GM12864 (cell line): ENCODE data around the gene TBC1D1.

Source experiments
- DNase-seq: peaks from one replicate; pipeline ENCODE4 v3.0.0-alpha.2; 2011; ENCODE audit warnings: low read depth
- H3K4me3 ChIP-seq: 2 replicates; pipeline ENCODE4 v1.5.1; 2011; ENCODE audit warnings: mild to moderate bottlenecking, low read depth, low read length, control low read depth
- TF ChIP-seq, protein P1 (sequence below): IDR thresholded peaks from 2 replicates; pipeline ENCODE4 v1.5.1; 2011; ENCODE audit warnings: low read depth, mild to moderate bottlenecking, moderate library complexity, low read length, control low read depth, inconsistent platforms; ENCODE audit errors: missing control alignments

The TBC1D1 gene

GRCh38 chr4:37935026-37935425 is 44.1 kb downstream of the TBC1D1 start:
- H3K4me3 ChIP-seq: no peak overlapping the region
- TF ChIP-seq, protein P1, sequence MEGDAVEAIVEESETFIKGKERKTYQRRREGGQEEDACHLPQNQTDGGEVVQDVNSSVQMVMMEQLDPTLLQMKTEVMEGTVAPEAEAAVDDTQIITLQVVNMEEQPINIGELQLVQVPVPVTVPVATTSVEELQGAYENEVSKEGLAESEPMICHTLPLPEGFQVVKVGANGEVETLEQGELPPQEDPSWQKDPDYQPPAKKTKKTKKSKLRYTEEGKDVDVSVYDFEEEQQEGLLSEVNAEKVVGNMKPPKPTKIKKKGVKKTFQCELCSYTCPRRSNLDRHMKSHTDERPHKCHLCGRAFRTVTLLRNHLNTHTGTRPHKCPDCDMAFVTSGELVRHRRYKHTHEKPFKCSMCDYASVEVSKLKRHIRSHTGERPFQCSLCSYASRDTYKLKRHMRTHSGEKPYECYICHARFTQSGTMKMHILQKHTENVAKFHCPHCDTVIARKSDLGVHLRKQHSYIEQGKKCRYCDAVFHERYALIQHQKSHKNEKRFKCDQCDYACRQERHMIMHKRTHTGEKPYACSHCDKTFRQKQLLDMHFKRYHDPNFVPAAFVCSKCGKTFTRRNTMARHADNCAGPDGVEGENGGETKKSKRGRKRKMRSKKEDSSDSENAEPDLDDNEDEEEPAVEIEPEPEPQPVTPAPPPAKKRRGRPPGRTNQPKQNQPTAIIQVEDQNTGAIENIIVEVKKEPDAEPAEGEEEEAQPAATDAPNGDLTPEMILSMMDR: no peak
- no peak for DNase-seq

DNA sequence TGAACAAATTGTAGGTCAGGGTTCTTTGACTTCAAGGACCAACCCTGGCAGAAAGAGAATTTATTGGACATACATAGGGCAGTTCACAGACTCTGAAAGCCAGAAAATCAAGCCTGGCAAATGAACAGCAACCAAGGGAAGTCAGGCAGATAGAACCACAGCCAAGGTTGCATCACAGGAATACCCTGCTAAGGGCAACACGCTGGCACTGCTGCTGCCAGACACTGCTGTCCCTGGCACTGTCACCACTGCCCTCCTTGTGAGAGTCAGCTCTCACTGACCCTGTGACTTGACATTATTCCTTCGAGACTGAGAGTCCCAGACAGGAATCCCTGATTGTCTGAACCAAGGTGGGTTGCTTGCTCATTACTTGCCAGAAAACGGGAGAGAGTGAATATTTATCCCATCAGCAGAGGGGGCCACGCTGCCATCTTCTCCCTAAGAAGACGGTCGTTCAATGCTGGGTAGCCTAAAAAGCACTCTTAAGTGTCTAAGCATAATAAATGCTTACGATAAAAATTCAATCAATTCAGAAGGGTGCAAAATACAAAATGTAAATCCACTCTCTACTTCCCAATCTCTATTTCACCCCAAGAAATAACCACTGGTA is 46.1 kb downstream of the TBC1D1 start:
- no peak for DNase-seq
- TF ChIP-seq, protein P1: no peak
- H3K4me3 ChIP-seq: no peak overlapping the region

DNA sequence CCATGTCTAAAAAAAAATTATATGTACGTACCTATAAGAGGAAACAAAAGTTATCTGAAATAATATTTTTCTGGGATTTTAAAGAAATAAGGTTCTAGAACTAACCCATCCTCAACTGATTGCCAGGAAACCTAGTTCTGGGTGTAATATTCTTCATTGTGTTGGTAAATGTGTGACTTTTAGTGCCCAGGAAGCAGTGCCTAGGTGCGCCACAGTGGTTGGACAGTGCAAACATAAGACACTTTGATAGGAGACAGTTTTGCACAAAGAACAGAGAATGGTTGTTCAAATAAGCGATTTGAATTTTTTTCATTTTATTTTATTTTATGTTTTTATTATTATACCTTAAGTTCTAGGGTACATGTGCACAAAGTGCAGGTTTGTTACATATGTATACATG is 47.3 kb downstream of the TBC1D1 start:
- TF ChIP-seq, protein P1: no peak
- H3K4me3 ChIP-seq: no peak overlapping the region
- DNase-seq: no peak

- no peak overlapping the region for H3K4me3 ChIP-seq
- DNase-seq: no peak
- TF ChIP-seq, protein P1: no peak
Observed at GRCh38 chr4:37946503-37947179, 55.8 kb downstream of the TBC1D1 start.

GRCh38 chr4:37948542-37948941 is 57.7 kb downstream of the TBC1D1 start:
- H3K4me3 ChIP-seq: no peak overlapping the region
- TF ChIP-seq, protein P1: no peak
- DNase-seq: no peak

DNA sequence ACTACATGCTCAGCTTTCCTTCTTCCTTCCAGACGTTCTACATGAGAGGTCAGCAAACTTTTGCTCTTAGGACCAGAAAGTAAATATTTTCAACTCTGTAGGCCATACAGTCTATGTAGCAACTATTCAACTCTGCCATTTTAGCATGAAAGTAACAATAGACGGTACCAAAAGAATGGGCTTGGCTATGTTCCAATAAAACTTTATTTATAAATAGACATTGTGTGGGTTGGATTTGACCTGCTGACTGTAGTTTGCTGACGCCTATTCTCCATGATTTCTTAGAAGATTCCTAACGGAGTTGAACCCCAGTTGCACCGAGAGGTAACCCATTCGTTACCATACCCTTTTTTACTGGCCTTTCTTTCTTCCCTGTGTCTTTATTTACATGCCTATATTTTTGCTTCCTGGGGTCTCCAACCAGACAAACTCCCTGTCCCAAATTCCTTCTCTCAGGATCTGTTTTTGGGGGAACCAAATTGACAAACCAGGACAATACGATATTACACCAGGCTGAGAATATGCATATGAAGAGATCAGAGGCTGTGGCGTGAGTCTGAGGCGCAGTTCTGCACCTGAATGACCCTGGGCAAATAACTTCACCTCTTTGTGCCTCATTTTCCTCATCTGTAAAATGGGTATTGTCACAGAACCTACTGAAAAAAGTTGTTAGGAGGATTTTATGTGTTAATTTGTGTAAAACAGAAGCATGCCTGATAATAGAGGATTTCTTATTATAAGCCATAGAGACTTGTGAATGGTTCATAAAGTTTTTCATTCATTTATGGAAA is 58.9 kb downstream of the TBC1D1 start:
- no peak for DNase-seq
- no peak overlapping the region for H3K4me3 ChIP-seq
- TF ChIP-seq, protein P1: no peak
